CD4-positive, alpha-beta T cell treated with Interleukin-2 at 100 ng/mL for 4 hours (primary cell): ENCODE measurements around the gene ROPN1L.
A peak's percentile ranks its signal among the peaks of the same experiment; 100 is the strongest.
"Not testable (repeated sequence)": the region's sequence is repeated elsewhere in the genome, so short reads cannot be mapped to it uniquely, and the experiment has no call there.

Experiments used
- DNase-seq: peaks from one replicate; pipeline ENCODE4 v3.0.0-alpha.2; 2020; ENCODE audit warnings: low spot score

ROPN1L gene

GRCh38 chr5:10480237-10480985, 38.7 kb downstream of the ROPN1L start:
- DNase-seq, result no peak

GRCh38 chr5:10481241-10481935, 39.7 kb downstream of the ROPN1L start:
- no peak for DNase-seq

- no peak for DNase-seq
Measured at GRCh38 chr5:10482791-10483530, 41.3 kb downstream of the ROPN1L start.

GRCh38 chr5:10484774-10485141, 43.1 kb downstream of the ROPN1L start:
- no peak for DNase-seq

GRCh38 chr5:10485142-10485795, 43.6 kb downstream of the ROPN1L start:
- DNase-seq, result no peak

GRCh38 chr5:10485897-10486296, 44.2 kb downstream of the ROPN1L start:
- DNase-seq, result no peak

GRCh38 chr5:10486511-10487344, 45.0 kb downstream of the ROPN1L start:
- DNase-seq, result no peak

GRCh38 chr5:10488144-10488543, 46.5 kb downstream of the ROPN1L start:
- DNase-seq, result no peak

GRCh38 chr5:10489810-10490426, 48.2 kb downstream of the ROPN1L start:
- DNase-seq, result peak; percentile 43

GRCh38 chr5:10490927-10491672, 49.4 kb downstream of the ROPN1L start:
- no peak for DNase-seq

GRCh38 chr5:10491673-10492026, 50.0 kb downstream of the ROPN1L start:
- no peak for DNase-seq

GRCh38 chr5:10493884-10494283, 52.2 kb downstream of the ROPN1L start:
- no peak for DNase-seq

- DNase-seq, result not testable (repeated sequence)
Measured at GRCh38 chr5:10494497-10494896, 52.8 kb downstream of the ROPN1L start.

GRCh38 chr5:10497554-10497953, 55.9 kb downstream of the ROPN1L start:
- no peak for DNase-seq

GRCh38 chr5:10498350-10498749, 56.7 kb downstream of the ROPN1L start:
- no peak for DNase-seq

GRCh38 chr5:10499066-10499465, 57.4 kb downstream of the ROPN1L start:
- DNase-seq, result no peak

GRCh38 chr5:10499776-10500175, 58.1 kb downstream of the ROPN1L start:
- DNase-seq, result no peak

GRCh38 chr5:10500669-10501068, 59.0 kb downstream of the ROPN1L start:
- DNase-seq, result no peak

GRCh38 chr5:10501554-10502075, 59.9 kb downstream of the ROPN1L start:
- DNase-seq, result no peak

GRCh38 chr5:10502130-10502529, 60.5 kb downstream of the ROPN1L start:
- DNase-seq, result no peak
